Stomach (tissue), 9 donors: ENCODE data around the gene ZNF688. TPM values are rescaled to one million over a fixed set of nuclear protein-coding genes. Genes with fewer than 3 reads are reported as not detected.

Experiments
- DNase-seq, 2 donors: peaks; one replicate each; pipeline versions ENCODE4 v3.0.0 to v3.0.0-alpha.2; 2013 to 2019
- H3K27ac ChIP-seq, 5 donors: fragments of 200-600 bp in 4 of 5; sonication (generic) in 4 of 5; one replicate each; pipeline ENCODE4 v1.5.1; 2013 to 2019; ENCODE audit warnings: mild to moderate bottlenecking in 1 of 5, moderate library complexity in 1 of 5
- H3K27me3 ChIP-seq, 3 donors: fragments of 200-600 bp; sonication (generic); one replicate each; pipeline ENCODE4 v1.5.1; 2017 to 2019; ENCODE audit warnings: mixed run types in 1 of 3
- H3K36me3 ChIP-seq, 4 donors: fragments of 200-600 bp; sonication (generic); 1 replicate in 3 of 4; 2 replicates in 1 of 4; pipeline ENCODE4 v1.5.1; 2016 to 2019
- H3K4me1 ChIP-seq, 4 donors: fragments of 200-600 bp; sonication (generic); one replicate each; pipeline ENCODE4 v1.5.1; 2016 to 2019
- H3K4me3 ChIP-seq, 4 donors: fragments of 200-600 bp; sonication (generic) in 3 of 4; one replicate each; pipeline ENCODE4 v1.5.1; 2016 to 2019; ENCODE audit warnings: mild to moderate bottlenecking in 1 of 4
- H3K9me3 ChIP-seq, 4 donors: fragments of 200-600 bp; sonication (generic); one replicate each; pipeline ENCODE4 v1.5.1; 2016 to 2019
- CTCF ChIP-seq, 7 experiments: fragments of 450-650 bp in 4 of 7; fragments of 200-600 bp in 3 of 7; sonication (generic) in 3 of 7; IDR thresholded peaks; one replicate each; pipeline ENCODE4 v1.5.1; 2016 to 2019; ENCODE audit warnings: antibody characterized with exemption in 7 of 7, control low read depth in 2 of 7, mild to moderate bottlenecking in 1 of 7
- EP300 ChIP-seq: sonication (generic); formaldehyde crosslinking; IDR thresholded peaks from one replicate; pipeline ENCODE4 v1.6.1; 2017; ENCODE audit warnings: antibody characterized with exemption
- POLR2A ChIP-seq, 4 donors: fragments of 450-650 bp; IDR thresholded peaks; one replicate each; pipeline ENCODE4 v1.6.1; 2016; ENCODE audit warnings: antibody characterized with exemption in 4 of 4, control low read depth in 2 of 4, mild to moderate bottlenecking in 1 of 4, moderate library complexity in 1 of 4
- POLR2AphosphoS5 ChIP-seq, 3 donors: sonication (generic); formaldehyde crosslinking; IDR thresholded peaks; one replicate each; pipeline ENCODE4 v1.6.1; 2016; ENCODE audit warnings: antibody characterized with exemption in 3 of 3
- WGBS, 5 donors: extraction: QIAGEN DNeasy Blood & Tissue Kit in 3 of 5; methylation state at CpG; one replicate each; pipeline versions ENCODE4 v1.1.5 to v1.1.7; 2013 to 2018; 5-methylcytosine and 5-hydroxymethylcytosine counted together
- intact Hi-C: fragments of 100-400 bp; cut with DNase I; formaldehyde crosslinking; loops from one replicate; pipeline ENCODE4 v1.15.1; 2023; ENCODE audit warnings: low total_unique reads
- polyA plus RNA-seq, 3 donors: library from polyadenylated mRNA; stranded (reverse); fragments of 200-250 nt; gene quantifications; one replicate each; pipeline ENCODE4 v1.2.3, GENCODE V29; 2013
- total RNA-seq, 5 donors: library from RNA; depleted of rRNA; stranded (reverse); fragments of >200 nt; gene quantifications; one replicate each; pipeline versions ENCODE4 v1.1.0 to v1.2.3, GENCODE V29; 2014 to 2016
- donor health status: healthy with polysubstance abuse.
- donor health status: Bipolar disorder and iron deficiency.
- donor health status: healthy.

Gene ZNF688
- total and polyA plus RNA-seq, 8 donors, result 9.4 to 123 (median 22.0) TPM

GRCh38 chr16:30567991-30568638 is 3.4 kb downstream of the ZNF688 start:
- 53 to 80% (median 63%) methylated on average over 6 of the region's 6 CpGs for WGBS, 5 donors
- Histone ChIP-seq H3K4me1 (peaks cover 19 to 45% (median 25%) of the 10 kb centered on the region in 4 donors), H3K27me3 (no peaks in the 10 kb centered on the region), H3K9me3 (no peaks in the 10 kb centered on the region), H3K27ac (peak overlapping the region in 3 of 5 donors; percentile 7 to 63 (median 37)), H3K36me3 (peaks cover 0 to 5% (median 2%) of the 10 kb centered on the region in 4 donors), H3K4me3 (no peak overlapping the region)
- peak in 1 of 2 donors; percentile 72 for DNase-seq
- TF ChIP-seq POLR2A (IDR thresholded peaks at IDR 0.05), result no peak
- no peak for TF ChIP-seq CTCF (IDR thresholded peaks at IDR 0.05)
- intact Hi-C loops, result loop anchor here (10.0 kb wide), 1 partner anchor 87 kb away; the partner anchor contains the start of genes FBRS and PRR14

GRCh38 chr16:30567160-30567990 is 4.1 kb downstream of the ZNF688 start:
- TF ChIP-seq POLR2AphosphoS5 (IDR thresholded peaks at IDR 0.05) (no peak), POLR2A (IDR thresholded peaks at IDR 0.05) (no peak)
- no peaks in the 10 kb centered on the region for H3K9me3 ChIP-seq
- H3K4me3 ChIP-seq, result no peak overlapping the region
- H3K27me3 ChIP-seq, result no peaks in the 10 kb centered on the region
- peaks cover 0 to 5% (median 2%) of the 10 kb centered on the region in 4 donors for H3K36me3 ChIP-seq
- intact Hi-C loops, result loop anchor here (10.0 kb wide), 1 partner anchor 87 kb away; the partner anchor contains the start of genes FBRS and PRR14
- peaks cover 15 to 38% (median 20%) of the 10 kb centered on the region in 4 donors for H3K4me1 ChIP-seq
- 67 to 78% (median 72%) methylated on average over 14 of the region's 14 CpGs for WGBS, 5 donors
- no peak for DNase-seq
- H3K27ac ChIP-seq, result peak overlapping the region in 2 of 5 donors; percentile 37 to 63

- Histone ChIP-seq H3K27me3 (no peaks in the 10 kb centered on the region), H3K9me3 (no peaks in the 10 kb centered on the region), H3K4me3 (no peak overlapping the region), H3K27ac (no peak overlapping the region), H3K36me3 (peaks cover 0 to 5% (median 2%) of the 10 kb centered on the region in 4 donors), H3K4me1 (peaks cover 12 to 38% (median 19%) of the 10 kb centered on the region in 4 donors)
- no peak for DNase-seq
- TF ChIP-seq EP300, result no peak
- no peak for TF ChIP-seq POLR2A (IDR thresholded peaks at IDR 0.05)
- TF ChIP-seq POLR2AphosphoS5 (IDR thresholded peaks at IDR 0.05), result no peak
- WGBS, 5 donors, result 85 to 92% (median 91%) methylated on average over 4 of the region's 4 CpGs
- intact Hi-C loops, result loop anchor here (10.0 kb wide), 1 partner anchor 88 kb away; the partner anchor contains the start of genes FBRS and PRR14
These were observed 5.0 kb downstream of the ZNF688 start for GRCh38 chr16:30566531-30566930.

- no peak for TF ChIP-seq EP300
- TF ChIP-seq POLR2AphosphoS5 (IDR thresholded peaks at IDR 0.05), result no peak
- no peak for TF ChIP-seq CTCF (IDR thresholded peaks at IDR 0.05)
- no peak for TF ChIP-seq POLR2A (IDR thresholded peaks at IDR 0.05)
- Histone ChIP-seq H3K4me1 (peaks cover 14 to 42% (median 22%) of the 10 kb centered on the region in 4 donors), H3K36me3 (peaks cover 0 to 5% (median 2%) of the 10 kb centered on the region in 4 donors), H3K4me3 (no peak overlapping the region), H3K27ac (no peak overlapping the region), H3K27me3 (no peaks in the 10 kb centered on the region), H3K9me3 (no peaks in the 10 kb centered on the region)
- intact Hi-C loops, result loop anchor here (10.0 kb wide), 1 partner anchor 89 kb away; the partner anchor contains the start of genes FBRS and PRR14
- no peak for DNase-seq
- WGBS, 5 donors, result 55 to 64% (median 58%) methylated on average over 8 of the region's 8 CpGs
These were observed 5.5 kb downstream of the ZNF688 start for GRCh38 chr16:30565984-30566383.

GRCh38 chr16:30565526-30565925 is 6.0 kb downstream of the ZNF688 start:
- intact Hi-C loops, result loop anchor here (10.0 kb wide), 1 partner anchor 89 kb away; the partner anchor contains the start of genes FBRS and PRR14
- no peak for DNase-seq
- H3K36me3 ChIP-seq, result peaks cover 0 to 5% (median 2%) of the 10 kb centered on the region in 4 donors
- no peaks in the 10 kb centered on the region for H3K27me3 ChIP-seq
- peaks cover 14 to 42% (median 20%) of the 10 kb centered on the region in 4 donors for H3K4me1 ChIP-seq
- no peaks in the 10 kb centered on the region for H3K9me3 ChIP-seq
- TF ChIP-seq EP300 (no peak), POLR2A (IDR thresholded peaks at IDR 0.05) (no peak), POLR2AphosphoS5 (IDR thresholded peaks at IDR 0.05) (no peak), CTCF (IDR thresholded peaks at IDR 0.05) (no peak)
- H3K27ac ChIP-seq, result no peak overlapping the region
- no peak overlapping the region for H3K4me3 ChIP-seq
- 63 to 73% (median 67%) methylated on average over 7 of the region's 7 CpGs for WGBS, 5 donors
